Activated CD4-positive, alpha-beta T cell treated with anti-CD3 and anti-CD28 coated beads for 36 hours (primary cell): ENCODE results near the gene ZNF587B. TPM values are rescaled to one million over a fixed set of nuclear protein-coding genes. Genes with fewer than 3 reads are reported as not detected.
A peak's percentile ranks its signal among the peaks of the same experiment; 100 is the strongest.
"Not testable (repeated sequence)": the region's sequence is repeated elsewhere in the genome, so short reads cannot be mapped to it uniquely, and the experiment has no call there.

Source experiments
- ATAC-seq: fragments of 200-7000 bp; cut with Tn5 transposase; one replicate; pipeline ENCODE4 v1.10.0; 2021; ENCODE audit warnings: mild to moderate bottlenecking, moderate library complexity
- CTCF ChIA-PET: fragments of 350-600 bp; sonication (Branson Sonifier 250); formaldehyde crosslinking; loops from one replicate; lab custom pipeline; 2021; ENCODE audit warnings: antibody characterized with exemption; lab: Charles Lee
- POLR2A ChIA-PET: fragments of 350-600 bp; sonication (Branson Sonifier 250); formaldehyde crosslinking; loops from one replicate; lab custom pipeline; 2021; ENCODE audit warnings: antibody characterized with exemption, inconsistent platforms; lab: Charles Lee
- DNase-seq: peaks from one replicate; pipeline ENCODE4 v3.0.0-alpha.2; 2020
- H3K27ac Mint-ChIP-seq: one replicate; pipeline ENCODE4 v1.8.0; 2021; ENCODE audit warnings: mixed read lengths
- H3K27me3 Mint-ChIP-seq: one replicate; pipeline ENCODE4 v1.8.0; 2021; ENCODE audit warnings: mixed read lengths
- H3K36me3 Mint-ChIP-seq: one replicate; pipeline ENCODE4 v1.8.0; 2021; ENCODE audit warnings: low read depth, mixed read lengths
- H3K4me1 Mint-ChIP-seq: one replicate; pipeline ENCODE4 v1.8.0; 2021; ENCODE audit warnings: mixed read lengths
- H3K4me3 Mint-ChIP-seq: one replicate; pipeline ENCODE4 v1.8.0; 2021; ENCODE audit warnings: mild to moderate bottlenecking, moderate library complexity, mixed read lengths
- H3K9me3 Mint-ChIP-seq: one replicate; pipeline ENCODE4 v1.8.0; 2021; ENCODE audit warnings: low read depth, mixed read lengths
- intact Hi-C, 2 experiments: fragments of 100-400 bp; cut with DNase I in 1 of 2; cut with micrococcal nuclease in 1 of 2; formaldehyde crosslinking; loops; one replicate each; pipeline versions ENCODE4 v1.14.2 to v1.15.1; 2022 to 2024; cut with DNase I, micrococcal nuclease
- total RNA-seq, 2 experiments: library from RNA; stranded (reverse); gene quantifications; one replicate each; pipeline ENCODE4 v1.2.3, GENCODE V29; 2021

ZNF587B gene
- total RNA-seq = 10 to 100 TPM; 16.8 to 18.2 TPM

GRCh38 chr19:57830071-57830602, at the start of gene ZNF587B:
TSS of gene ZNF587B (plus strand) at chr19:57830299. CDS start at chr19:57830529, 230 bp downstream.
- CTCF ChIA-PET = no interaction called here
- H3K4me3 Mint-ChIP-seq = no peak within 1 kb of the TSS
- POLR2A ChIA-PET = no interaction called here
- no peak within 1 kb of the TSS for H3K27ac Mint-ChIP-seq
- peaks cover 18% of the 10 kb centered on the region for H3K4me1 Mint-ChIP-seq
- DNase-seq = peak; percentile 64
- H3K36me3 Mint-ChIP-seq = peaks cover 53% of the 10 kb centered on the region
- no peaks in the 10 kb centered on the region for H3K9me3 Mint-ChIP-seq
- peak; percentile 58 for ATAC-seq
- H3K27me3 Mint-ChIP-seq = no peaks in the 10 kb centered on the region
- intact Hi-C loops = no loop called here

- Mint-ChIP-seq H3K36me3 (peaks cover 76% of the 10 kb centered on the region), H3K27me3 (no peaks in the 10 kb centered on the region), H3K9me3 (peaks cover 42% of the 10 kb centered on the region), H3K4me1 (peaks cover 2% of the 10 kb centered on the region), H3K27ac (no peak overlapping the region), H3K4me3 (no peak overlapping the region)
- ATAC-seq = no peak
- POLR2A ChIA-PET = no interaction called here
- CTCF ChIA-PET = no interaction called here
- no peak for DNase-seq
- intact Hi-C loops = no loop called here
Measured at GRCh38 chr19:57786286-57786685, 43.8 kb upstream of the ZNF587B start.

- no peak overlapping the region for H3K27ac Mint-ChIP-seq
- ATAC-seq = no peak
- no peak overlapping the region for H3K4me3 Mint-ChIP-seq
- no peak for DNase-seq
- intact Hi-C loops = no loop called here
- H3K9me3 Mint-ChIP-seq = peaks cover 39% of the 10 kb centered on the region
- POLR2A ChIA-PET = no interaction called here
- H3K4me1 Mint-ChIP-seq = peaks cover 2% of the 10 kb centered on the region
- peaks cover 75% of the 10 kb centered on the region for H3K36me3 Mint-ChIP-seq
- no peaks in the 10 kb centered on the region for H3K27me3 Mint-ChIP-seq
- CTCF ChIA-PET = no interaction called here
Measured at GRCh38 chr19:57786906-57787305, 43.2 kb upstream of the ZNF587B start.

GRCh38 chr19:57788114-57788692, 41.9 kb upstream of the ZNF587B start:
- no peaks in the 10 kb centered on the region for H3K27me3 Mint-ChIP-seq
- DNase-seq = no peak
- ATAC-seq = no peak
- peaks cover 77% of the 10 kb centered on the region for H3K36me3 Mint-ChIP-seq
- H3K4me1 Mint-ChIP-seq = peaks cover 2% of the 10 kb centered on the region
- no peak overlapping the region for H3K27ac Mint-ChIP-seq
- H3K9me3 Mint-ChIP-seq = peaks cover 35% of the 10 kb centered on the region
- ChIA-PET CTCF (no interaction called here), POLR2A (no interaction called here)
- H3K4me3 Mint-ChIP-seq = no peak overlapping the region
- intact Hi-C loops = no loop called here

- H3K4me3 Mint-ChIP-seq = no peak overlapping the region
- ChIA-PET CTCF (no interaction called here), POLR2A (no interaction called here)
- no peaks in the 10 kb centered on the region for H3K27me3 Mint-ChIP-seq
- peaks cover 35% of the 10 kb centered on the region for H3K9me3 Mint-ChIP-seq
- intact Hi-C loops = no loop called here
- ATAC-seq = no peak
- peaks cover 2% of the 10 kb centered on the region for H3K4me1 Mint-ChIP-seq
- DNase-seq = no peak
- no peak overlapping the region for H3K27ac Mint-ChIP-seq
- H3K36me3 Mint-ChIP-seq = peaks cover 81% of the 10 kb centered on the region
Measured at GRCh38 chr19:57789288-57789687, 40.8 kb upstream of the ZNF587B start.

GRCh38 chr19:57796580-57796979, 33.5 kb upstream of the ZNF587B start:
- H3K27me3 Mint-ChIP-seq, intact Hi-C loops, ATAC-seq, POLR2A ChIA-PET, H3K9me3 Mint-ChIP-seq, H3K27ac Mint-ChIP-seq, DNase-seq, H3K4me1 Mint-ChIP-seq, CTCF ChIA-PET, H3K4me3 Mint-ChIP-seq: not testable (repeated sequence)
- peaks cover 52% of the 10 kb centered on the region for H3K36me3 Mint-ChIP-seq

- Mint-ChIP-seq H3K4me3 (no peak overlapping the region), H3K4me1 (peaks cover 20% of the 10 kb centered on the region), H3K27ac (no peak overlapping the region), H3K27me3 (no peaks in the 10 kb centered on the region), H3K9me3 (peaks cover 2% of the 10 kb centered on the region), H3K36me3 (peaks cover 38% of the 10 kb centered on the region)
- no peak for ATAC-seq
- no peak for DNase-seq
- intact Hi-C loops = no loop called here
- CTCF ChIA-PET = interaction anchor here (0.8 to 1.2 kb wide), 2 partner anchors 19 to 419 kb away, joined by 3 read pairs; no protein-coding TSS in a partner anchor
- POLR2A ChIA-PET = interaction anchor here (1.0 kb wide), 1 partner anchor 48 kb away, joined by 3 read pairs; the partner anchor contains the start of gene ZNF587
Measured at GRCh38 chr19:57800696-57801095, 29.4 kb upstream of the ZNF587B start.

- POLR2A ChIA-PET = no interaction called here
- Mint-ChIP-seq H3K4me1 (peaks cover 20% of the 10 kb centered on the region), H3K9me3 (peaks cover 2% of the 10 kb centered on the region), H3K27ac (no peak overlapping the region), H3K36me3 (peaks cover 34% of the 10 kb centered on the region), H3K27me3 (no peaks in the 10 kb centered on the region), H3K4me3 (no peak overlapping the region)
- CTCF ChIA-PET = no interaction called here
- DNase-seq (no peak), ATAC-seq (no peak)
- intact Hi-C loops = no loop called here
Measured at GRCh38 chr19:57802269-57802668, 27.8 kb upstream of the ZNF587B start.

- no peaks in the 10 kb centered on the region for H3K27me3 Mint-ChIP-seq
- peaks cover 20% of the 10 kb centered on the region for H3K4me1 Mint-ChIP-seq
- H3K36me3 Mint-ChIP-seq = peaks cover 41% of the 10 kb centered on the region
- H3K9me3 Mint-ChIP-seq = peaks cover 2% of the 10 kb centered on the region
- H3K4me3 Mint-ChIP-seq = peak overlapping the region; percentile 66
- peak overlapping the region; percentile 42 for H3K27ac Mint-ChIP-seq
- no peak for ATAC-seq
- CTCF ChIA-PET = no interaction called here
- intact Hi-C loops = no loop called here
- DNase-seq = no peak
- POLR2A ChIA-PET = no interaction called here
Measured at GRCh38 chr19:57803265-57803593, 26.9 kb upstream of the ZNF587B start.

- intact Hi-C loops = no loop called here
- Mint-ChIP-seq H3K27ac (peak overlapping the region; percentile 42), H3K4me1 (peaks cover 23% of the 10 kb centered on the region), H3K27me3 (no peaks in the 10 kb centered on the region), H3K4me3 (peak overlapping the region; percentile 66), H3K9me3 (peaks cover 2% of the 10 kb centered on the region), H3K36me3 (peaks cover 45% of the 10 kb centered on the region)
- ChIA-PET CTCF (no interaction called here), POLR2A (no interaction called here)
- ATAC-seq (peak; percentile 19), DNase-seq (peak; percentile 35)
Measured at GRCh38 chr19:57803594-57804325, 26.3 kb upstream of the ZNF587B start.

- CTCF ChIA-PET = no interaction called here
- Mint-ChIP-seq H3K4me3 (no peak overlapping the region), H3K27me3 (no peaks in the 10 kb centered on the region), H3K9me3 (no peaks in the 10 kb centered on the region), H3K27ac (no peak overlapping the region), H3K4me1 (peaks cover 28% of the 10 kb centered on the region), H3K36me3 (peaks cover 54% of the 10 kb centered on the region)
- ATAC-seq (no peak), DNase-seq (no peak)
- intact Hi-C loops = no loop called here
- POLR2A ChIA-PET = no interaction called here
Measured at GRCh38 chr19:57807541-57807940, 22.6 kb upstream of the ZNF587B start.
